Measurements from ENCODE around the gene KCNC2. TPM values are rescaled to one million over a fixed set of nuclear protein-coding genes. Genes with fewer than 3 reads are reported as not detected.

KCNC2 gene
- total RNA-seq: not detected

DNA sequence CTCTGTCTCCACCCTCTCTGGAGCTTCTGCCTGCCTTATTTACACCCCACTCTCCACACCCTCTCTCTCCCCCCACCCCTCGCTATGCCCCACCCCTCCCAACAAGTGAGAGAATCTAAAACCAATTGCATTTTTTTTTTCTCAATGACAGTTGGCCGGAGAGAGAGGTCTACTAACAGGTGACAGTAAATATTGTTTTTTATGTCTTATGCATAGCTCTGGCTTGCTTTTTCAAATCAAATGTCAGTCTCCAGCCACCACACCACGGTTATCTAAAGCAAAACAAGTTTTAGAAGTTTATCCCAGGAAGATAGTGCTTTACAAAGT is at the start of gene KCNC2:
Gene KCNC2 (minus strand): TSS at position 28 of the 327 bp plus-strand sequence.
- Mint-ChIP-seq H3K27me3 (peaks cover 47% of the 10 kb centered on the region), H3K36me3 (ENCODE audit: low read depth) (peaks cover 2% of the 10 kb centered on the region), H3K4me1 (no peaks in the 10 kb centered on the region), H3K4me3 (no peak within 1 kb of the TSS), H3K27ac (no peak within 1 kb of the TSS), H3K9me3 (no peaks in the 10 kb centered on the region)
- ChIA-PET CTCF (no interaction called here), POLR2A (no interaction called here)
- no peak for DNase-seq

DNA sequence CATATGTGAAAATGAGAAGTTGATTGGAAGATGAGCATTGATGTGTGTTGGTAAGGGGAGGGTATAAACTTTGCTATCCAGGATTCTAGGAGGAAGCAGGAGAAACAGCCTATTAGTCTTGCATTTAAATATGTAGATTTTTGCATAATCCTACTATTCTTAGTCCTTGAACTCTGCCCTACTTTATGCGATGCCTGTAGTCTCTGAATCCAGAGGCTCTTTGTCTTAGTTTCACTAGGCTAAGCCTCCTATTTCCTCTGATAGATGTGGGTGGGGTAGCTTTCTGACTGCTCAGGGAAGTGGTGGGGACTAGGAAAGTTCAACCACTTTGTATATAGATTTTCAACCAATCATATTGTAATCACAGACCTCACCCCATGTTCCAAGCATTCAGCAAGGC is 49.5 kb upstream of the KCNC2 start:
- Mint-ChIP-seq H3K36me3 (ENCODE audit: low read depth) (no peaks in the 10 kb centered on the region), H3K9me3 (no peaks in the 10 kb centered on the region), H3K4me1 (peaks cover 16% of the 10 kb centered on the region), H3K27me3 (no peaks in the 10 kb centered on the region), H3K4me3 (no peak overlapping the region), H3K27ac (no peak overlapping the region)
- no peak for DNase-seq
- ChIA-PET CTCF (no interaction called here), POLR2A (no interaction called here)

DNA sequence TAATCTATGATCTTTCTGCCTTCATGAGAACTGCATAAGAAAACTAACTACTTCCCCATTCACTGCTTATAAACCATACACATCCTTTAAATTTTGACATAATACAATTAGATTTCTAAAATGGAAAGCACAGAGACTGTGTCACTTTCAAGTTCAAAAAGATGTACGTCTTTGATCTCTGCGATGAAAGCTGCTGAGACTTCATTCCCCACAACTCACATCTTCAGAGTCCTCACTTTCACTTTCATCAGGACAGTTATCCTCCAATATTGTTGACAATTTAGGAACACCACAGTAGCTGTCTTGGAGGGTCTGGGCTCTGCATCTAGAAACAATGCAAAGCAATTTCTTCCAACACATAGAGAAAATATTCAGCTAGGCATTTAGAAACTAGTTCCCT is 47.9 kb upstream of the KCNC2 start:
- H3K27me3 Mint-ChIP-seq: no peaks in the 10 kb centered on the region
- H3K4me3 Mint-ChIP-seq: no peak overlapping the region
- H3K4me1 Mint-ChIP-seq: peaks cover 16% of the 10 kb centered on the region
- H3K9me3 Mint-ChIP-seq: no peaks in the 10 kb centered on the region
- H3K36me3 Mint-ChIP-seq (ENCODE audit: low read depth): no peaks in the 10 kb centered on the region
- POLR2A ChIA-PET: no interaction called here
- no peak overlapping the region for H3K27ac Mint-ChIP-seq
- DNase-seq: peak; percentile 12
- CTCF ChIA-PET: no interaction called here

DNA sequence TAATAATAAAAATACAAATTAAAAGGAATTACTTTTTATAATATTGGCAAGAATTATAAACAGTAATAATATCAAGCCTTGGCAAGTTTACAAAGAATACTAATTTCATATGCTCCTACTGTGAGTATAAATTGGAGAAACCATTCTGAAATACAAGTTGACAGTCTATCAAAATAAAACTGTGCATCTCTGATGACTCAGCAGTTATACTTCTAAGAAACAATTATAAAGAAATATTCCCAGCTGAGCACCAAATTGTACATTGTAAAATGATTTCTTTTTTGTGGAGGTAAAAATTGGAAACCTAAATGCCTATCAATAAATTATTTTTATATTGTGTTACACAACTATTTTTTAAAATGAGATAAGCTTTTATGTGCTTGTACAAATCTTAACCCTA is 35.5 kb upstream of the KCNC2 start:
- POLR2A ChIA-PET: no interaction called here
- CTCF ChIA-PET: interaction anchor here (0.9 kb wide), 1 partner anchor 237 kb away, joined by 3 read pairs; no protein-coding TSS in a partner anchor
- no peaks in the 10 kb centered on the region for H3K9me3 Mint-ChIP-seq

GRCh38 chr12:75239987-75240386 is 30.3 kb upstream of the KCNC2 start:
- no peaks in the 10 kb centered on the region for H3K36me3 Mint-ChIP-seq (ENCODE audit: low read depth)

More for the DNA sequence above, 35.5 kb upstream of the KCNC2 start:
- H3K4me3 Mint-ChIP-seq: no peak overlapping the region
- no peak overlapping the region for H3K27ac Mint-ChIP-seq
- no peaks in the 10 kb centered on the region for H3K4me1 Mint-ChIP-seq
- no peaks in the 10 kb centered on the region for H3K27me3 Mint-ChIP-seq
- no peak for DNase-seq
- no peaks in the 10 kb centered on the region for H3K36me3 Mint-ChIP-seq (ENCODE audit: low read depth)

GRCh38 chr12:75236206-75236605 is 26.6 kb upstream of the KCNC2 start:
- ChIA-PET POLR2A (no interaction called here), CTCF (interaction anchor here (0.6 kb wide), 1 partner anchor 217 kb away, joined by 3 read pairs; no protein-coding TSS in a partner anchor)
- Mint-ChIP-seq H3K9me3 (no peaks in the 10 kb centered on the region), H3K4me3 (no peak overlapping the region), H3K27me3 (no peaks in the 10 kb centered on the region), H3K4me1 (no peaks in the 10 kb centered on the region), H3K36me3 (ENCODE audit: low read depth) (no peaks in the 10 kb centered on the region), H3K27ac (no peak overlapping the region)
- DNase-seq: no peak

More at GRCh38 chr12:75239987-75240386, 30.3 kb upstream of the KCNC2 start:
- ChIA-PET POLR2A (no interaction called here), CTCF (no interaction called here)
- no peaks in the 10 kb centered on the region for H3K4me1 Mint-ChIP-seq
- H3K27me3 Mint-ChIP-seq: no peaks in the 10 kb centered on the region
- no peak overlapping the region for H3K4me3 Mint-ChIP-seq
- H3K9me3 Mint-ChIP-seq: no peaks in the 10 kb centered on the region
- no peak overlapping the region for H3K27ac Mint-ChIP-seq
- no peak for DNase-seq

DNA sequence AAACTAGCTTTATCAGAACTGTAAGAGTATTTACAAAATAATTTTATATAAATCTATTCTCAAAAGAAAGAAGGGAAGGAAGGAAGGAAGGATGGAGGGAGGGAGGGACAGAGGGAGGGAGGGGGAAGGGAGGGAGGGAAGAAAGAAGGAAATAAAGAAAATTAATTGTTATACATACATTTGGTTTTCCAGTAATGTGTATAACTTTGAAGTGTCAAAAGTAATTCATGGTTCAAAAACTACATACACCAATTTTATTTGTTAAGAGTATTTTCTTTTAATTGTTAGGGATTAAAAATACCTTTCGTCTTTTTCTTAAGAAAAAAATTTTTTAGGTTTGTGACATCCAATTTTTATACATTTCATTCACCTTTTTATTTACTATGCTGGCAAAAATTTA is 17.5 kb upstream of the KCNC2 start:
- CTCF ChIA-PET: interaction anchor here (0.7 kb wide), 1 partner anchor 501 kb away, joined by 3 read pairs; no protein-coding TSS in a partner anchor
- POLR2A ChIA-PET: no interaction called here
- H3K36me3 Mint-ChIP-seq (ENCODE audit: low read depth): no peaks in the 10 kb centered on the region
- no peaks in the 10 kb centered on the region for H3K27me3 Mint-ChIP-seq
- no peak overlapping the region for H3K27ac Mint-ChIP-seq
- DNase-seq: no peak
- H3K4me1 Mint-ChIP-seq: no peaks in the 10 kb centered on the region
- H3K4me3 Mint-ChIP-seq: no peak overlapping the region
- H3K9me3 Mint-ChIP-seq: peaks cover 4% of the 10 kb centered on the region

- Mint-ChIP-seq H3K4me3 (no peak overlapping the region), H3K36me3 (ENCODE audit: low read depth) (peaks cover 2% of the 10 kb centered on the region), H3K27me3 (peaks cover 32% of the 10 kb centered on the region), H3K9me3 (no peaks in the 10 kb centered on the region), H3K27ac (no peak overlapping the region), H3K4me1 (no peaks in the 10 kb centered on the region)
- DNase-seq: no peak
- ChIA-PET CTCF (no interaction called here), POLR2A (no interaction called here)
Observed at GRCh38 chr12:75212072-75212471, 2.4 kb upstream of the KCNC2 start.

DNA sequence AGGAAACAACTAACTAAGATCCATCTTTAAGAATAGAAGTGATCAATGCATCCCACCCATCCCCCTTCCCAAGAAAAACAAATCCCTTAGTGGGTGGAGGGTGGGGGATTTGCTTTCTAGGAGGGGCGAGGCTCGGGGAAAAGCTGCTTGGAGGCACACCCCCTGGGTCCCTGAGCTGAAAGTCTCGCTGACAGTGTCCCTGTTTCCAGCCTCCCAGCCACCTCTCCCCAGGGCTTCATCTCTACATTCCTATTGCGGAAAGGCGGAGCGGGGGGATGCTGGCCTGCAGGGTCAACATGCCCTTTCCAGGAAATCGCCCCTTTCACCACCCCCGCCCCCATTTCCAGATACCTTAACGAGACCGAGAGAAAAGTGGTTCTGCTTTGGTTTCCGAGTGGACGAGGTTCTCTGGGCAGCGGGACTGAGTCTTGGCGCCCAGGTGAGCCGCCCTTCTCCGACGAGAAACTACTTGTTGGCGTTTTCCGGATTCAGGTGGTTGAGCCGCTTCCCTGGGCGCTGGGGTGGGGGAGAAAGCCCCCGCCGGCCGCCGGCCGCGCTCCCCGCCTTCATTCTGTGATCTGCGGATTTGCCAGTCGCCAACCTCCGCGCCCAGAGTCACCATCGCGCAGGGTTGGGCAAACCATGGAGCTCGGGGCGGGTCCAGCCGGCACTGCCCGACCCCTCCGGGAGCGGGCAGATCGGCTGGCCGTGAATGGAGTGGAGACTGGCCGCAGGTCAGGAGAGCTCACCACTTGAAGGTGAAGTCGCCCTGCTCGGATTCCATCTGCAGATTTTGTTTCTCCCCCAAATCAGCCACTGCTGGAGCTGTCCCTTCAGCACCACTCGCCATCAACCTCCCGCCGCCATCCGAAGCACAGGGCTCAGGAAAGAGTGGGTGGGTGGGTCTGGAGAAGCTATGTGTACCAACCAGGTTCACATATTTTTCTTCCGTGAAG is 505 bp downstream of the KCNC2 start:
- H3K4me3 Mint-ChIP-seq: no peak overlapping the region
- ChIA-PET POLR2A (no interaction called here), CTCF (no interaction called here)
- H3K9me3 Mint-ChIP-seq: no peaks in the 10 kb centered on the region
- peak; percentile 20 for DNase-seq
- peaks cover 47% of the 10 kb centered on the region for H3K27me3 Mint-ChIP-seq
- H3K27ac Mint-ChIP-seq: no peak overlapping the region
- H3K4me1 Mint-ChIP-seq: no peaks in the 10 kb centered on the region
- peaks cover 2% of the 10 kb centered on the region for H3K36me3 Mint-ChIP-seq (ENCODE audit: low read depth)

- Mint-ChIP-seq H3K9me3 (no peaks in the 10 kb centered on the region), H3K36me3 (ENCODE audit: low read depth) (peaks cover 2% of the 10 kb centered on the region), H3K27ac (no peak overlapping the region), H3K4me3 (no peak overlapping the region), H3K27me3 (peaks cover 47% of the 10 kb centered on the region), H3K4me1 (no peaks in the 10 kb centered on the region)
- ChIA-PET POLR2A (no interaction called here), CTCF (no interaction called here)
- DNase-seq: no peak
Observed at GRCh38 chr12:75207338-75208083, 2.1 kb downstream of the KCNC2 start.

GRCh38 chr12:75205558-75205957 is 4.1 kb downstream of the KCNC2 start:
- POLR2A ChIA-PET: no interaction called here

GRCh38 chr12:75196865-75197264 is 12.8 kb downstream of the KCNC2 start:
- POLR2A ChIA-PET: no interaction called here
- no peak for DNase-seq
- no peak overlapping the region for H3K4me3 Mint-ChIP-seq
- H3K27me3 Mint-ChIP-seq: peaks cover 1% of the 10 kb centered on the region
- H3K9me3 Mint-ChIP-seq: no peaks in the 10 kb centered on the region
- no peak overlapping the region for H3K27ac Mint-ChIP-seq
- CTCF ChIA-PET: no interaction called here
- H3K4me1 Mint-ChIP-seq: peaks cover 9% of the 10 kb centered on the region
- no peaks in the 10 kb centered on the region for H3K36me3 Mint-ChIP-seq (ENCODE audit: low read depth)

More at GRCh38 chr12:75205558-75205957, 4.1 kb downstream of the KCNC2 start:
- H3K4me3 Mint-ChIP-seq: no peak overlapping the region
- no peak for DNase-seq
- H3K9me3 Mint-ChIP-seq: no peaks in the 10 kb centered on the region
- peaks cover 43% of the 10 kb centered on the region for H3K27me3 Mint-ChIP-seq
- CTCF ChIA-PET: no interaction called here
- H3K4me1 Mint-ChIP-seq: peaks cover 9% of the 10 kb centered on the region
- H3K36me3 Mint-ChIP-seq (ENCODE audit: low read depth): peaks cover 2% of the 10 kb centered on the region
- H3K27ac Mint-ChIP-seq: no peak overlapping the region

DNA sequence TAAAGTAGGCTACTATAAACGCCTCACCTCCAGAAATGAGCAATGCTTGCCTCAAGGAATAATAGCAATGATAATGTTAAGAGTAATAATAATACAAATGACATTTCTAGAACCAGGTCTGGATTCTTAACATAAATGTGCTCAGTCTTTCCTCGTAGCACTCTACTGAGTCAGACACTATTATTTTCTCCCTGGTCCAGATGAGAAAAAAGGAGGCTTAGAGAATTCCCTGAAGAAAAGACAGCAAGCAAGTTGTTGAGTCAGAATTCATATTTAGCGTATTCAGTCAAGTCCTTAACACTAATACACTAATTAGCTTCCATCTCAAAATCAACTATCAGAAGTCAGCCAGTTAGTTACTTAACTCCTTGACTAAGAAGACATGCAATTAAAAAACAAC is 13.2 kb downstream of the KCNC2 start:
- Mint-ChIP-seq H3K9me3 (no peaks in the 10 kb centered on the region), H3K36me3 (ENCODE audit: low read depth) (no peaks in the 10 kb centered on the region)
- CTCF ChIA-PET: no interaction called here

More for the DNA sequence above, 13.2 kb downstream of the KCNC2 start:
- POLR2A ChIA-PET: no interaction called here
- Mint-ChIP-seq H3K4me3 (no peak overlapping the region), H3K27me3 (peaks cover 1% of the 10 kb centered on the region), H3K4me1 (peaks cover 8% of the 10 kb centered on the region), H3K27ac (no peak overlapping the region)
- DNase-seq: no peak

Measured in activated CD4-positive, alpha-beta T cell treated with anti-CD3 and anti-CD28 coated beads, Interleukin-2, amount 10 ng/mL, durations not matched to agents 7 days and 5 days (primary cell).